HUDEP-2 (cell line): ENCODE results near the gene PSME1.

ENCODE experiments used
- DNase-seq, 76 experiments: peaks; one replicate each; lab custom pipeline; 2025; ENCODE audit not compliant: unreplicated experiment in 76 of 76; lab: John Stamatoyannopoulos, UW

Gene PSME1

DNA sequence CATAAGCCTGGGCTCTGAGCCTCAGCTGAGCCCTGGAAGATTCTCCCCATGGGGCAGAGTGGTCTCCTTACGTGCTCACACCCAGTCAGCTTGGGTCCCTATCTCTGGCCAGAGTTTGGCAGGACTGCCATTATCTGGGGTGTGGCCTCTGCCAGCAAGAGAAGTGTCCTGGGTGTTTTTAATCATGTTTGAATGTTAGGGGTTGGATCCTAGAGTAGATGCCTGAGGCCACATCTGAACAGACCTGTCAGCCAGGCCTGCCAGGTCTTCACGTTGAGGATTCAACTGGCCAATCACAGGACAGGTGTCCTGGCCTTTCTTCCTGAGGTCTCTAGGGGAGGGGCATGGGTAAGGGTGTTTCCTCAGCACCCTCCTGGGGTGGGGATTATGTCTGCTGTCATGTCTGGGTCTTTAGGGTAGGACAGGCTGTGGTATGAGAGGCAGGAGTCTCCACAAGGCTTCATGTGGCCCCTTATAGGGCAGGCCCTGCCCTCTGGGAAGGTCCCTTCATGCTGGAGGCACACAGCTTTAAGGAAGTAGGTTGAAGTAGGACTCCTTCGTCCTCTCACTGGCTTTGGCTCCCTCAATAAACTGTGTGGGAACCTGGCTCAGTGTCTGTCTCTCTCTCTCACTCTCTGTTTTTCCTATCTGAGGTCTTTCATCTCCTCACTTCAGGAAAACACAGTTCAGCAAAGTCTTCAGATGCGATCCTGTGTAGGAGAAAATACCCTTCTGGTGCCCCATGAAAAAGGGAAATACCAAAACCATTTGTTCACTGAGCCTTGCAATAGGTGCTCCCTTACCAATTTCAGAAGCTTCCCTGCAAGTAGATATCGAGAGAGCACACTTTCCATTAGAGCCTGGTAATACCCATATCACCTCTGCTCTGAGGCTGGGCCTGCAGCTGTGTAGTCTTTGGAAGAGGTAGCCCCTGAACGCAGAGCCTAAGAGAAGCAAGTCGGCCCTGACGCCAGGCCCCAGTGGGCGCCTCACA is 12.3 kb upstream of the PSME1 start:
- DNase-seq: peak in 75 of 76 experiments; percentile 40 to 91 (median 72)

DNA sequence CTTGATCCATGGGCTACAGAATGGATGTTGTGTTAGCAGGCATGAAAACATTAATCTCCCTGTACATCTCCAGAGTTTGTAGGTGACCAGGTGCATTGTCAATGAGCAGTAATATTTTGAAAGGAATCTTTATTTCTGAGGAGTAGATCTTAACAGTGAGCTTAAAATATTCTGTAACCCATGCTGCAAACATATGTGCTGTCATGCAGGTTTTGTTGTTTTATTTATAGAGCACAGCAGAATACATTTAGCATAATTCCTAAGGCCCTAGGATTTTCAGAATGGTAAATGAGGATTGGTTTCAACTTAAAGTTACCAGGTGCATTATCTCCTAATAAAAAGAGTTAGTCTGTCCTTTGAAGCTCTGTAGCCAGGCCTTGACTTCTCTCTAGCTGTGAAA is 9.1 kb upstream of the PSME1 start:
- DNase-seq: no peak

DNA sequence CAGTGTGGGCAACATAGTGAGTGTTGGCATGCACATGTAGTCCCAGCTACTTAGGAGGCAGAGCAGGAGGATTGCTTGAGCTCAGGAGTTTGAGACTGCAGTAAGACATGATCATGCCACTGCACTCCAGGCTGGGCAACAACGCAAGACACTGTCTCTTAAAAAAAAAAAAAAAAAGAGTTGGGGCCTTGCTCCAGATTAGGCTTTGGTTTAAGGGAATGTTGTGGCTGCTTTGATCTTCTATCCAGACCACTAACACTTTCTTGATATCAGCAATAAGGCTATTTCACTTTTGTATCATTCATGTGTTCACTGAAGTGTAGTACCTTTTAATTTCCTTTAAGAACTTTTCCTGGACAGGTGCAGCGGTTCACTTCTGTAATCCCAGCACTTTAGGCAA is 8.3 kb upstream of the PSME1 start:
- no peak for DNase-seq

DNA sequence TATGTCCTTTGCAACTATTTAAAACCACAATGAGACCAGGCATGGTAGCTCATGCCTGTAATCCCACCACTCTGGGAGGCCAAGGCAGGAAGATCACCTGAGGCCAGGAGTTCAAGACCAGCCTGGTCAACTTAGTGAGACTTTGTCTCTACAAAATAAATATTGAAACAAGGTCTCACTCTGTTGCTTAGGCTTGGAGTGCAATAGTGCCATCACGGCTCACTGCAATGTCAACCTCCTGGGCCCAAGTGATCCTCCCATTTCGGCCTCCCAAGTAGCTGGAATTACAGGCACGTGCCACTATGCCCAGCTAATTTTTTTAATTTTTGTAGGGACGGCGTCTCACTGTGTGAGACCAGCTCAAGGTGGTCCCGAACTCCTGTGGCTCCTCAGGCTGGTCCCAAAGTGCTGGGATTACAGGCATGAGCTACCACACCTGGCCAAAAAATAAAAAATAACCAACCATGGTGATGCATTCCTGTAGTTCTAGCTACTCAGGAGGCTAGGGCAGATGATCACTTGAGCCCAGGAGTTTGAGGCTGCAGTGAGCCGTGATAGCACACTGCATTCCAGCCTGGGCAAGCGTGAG is 6.5 kb upstream of the PSME1 start:
- DNase-seq: no peak

DNA sequence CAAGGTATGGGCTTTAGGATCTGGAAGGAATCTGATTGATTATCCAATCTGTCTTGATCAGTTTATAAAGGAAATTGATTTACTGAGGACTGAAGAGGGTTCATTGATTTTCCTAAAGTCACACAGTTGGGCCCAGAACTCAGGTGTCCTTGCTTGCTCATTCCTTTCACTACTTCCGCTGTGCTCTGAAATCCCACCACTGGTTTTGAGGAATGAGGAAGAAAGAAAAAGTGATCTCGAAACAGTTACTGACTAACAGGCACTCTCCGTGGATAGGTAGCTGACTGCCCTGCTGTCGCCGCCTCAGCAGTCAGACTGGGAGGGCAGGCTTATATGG is 5.6 kb upstream of the PSME1 start, which contains the start of gene FITM1:
FITM1 (plus strand) TSS at position 280 of the 337 bp plus-strand sequence. CDS start 905 bp downstream, outside the sequence.
- no peak for DNase-seq

DNA sequence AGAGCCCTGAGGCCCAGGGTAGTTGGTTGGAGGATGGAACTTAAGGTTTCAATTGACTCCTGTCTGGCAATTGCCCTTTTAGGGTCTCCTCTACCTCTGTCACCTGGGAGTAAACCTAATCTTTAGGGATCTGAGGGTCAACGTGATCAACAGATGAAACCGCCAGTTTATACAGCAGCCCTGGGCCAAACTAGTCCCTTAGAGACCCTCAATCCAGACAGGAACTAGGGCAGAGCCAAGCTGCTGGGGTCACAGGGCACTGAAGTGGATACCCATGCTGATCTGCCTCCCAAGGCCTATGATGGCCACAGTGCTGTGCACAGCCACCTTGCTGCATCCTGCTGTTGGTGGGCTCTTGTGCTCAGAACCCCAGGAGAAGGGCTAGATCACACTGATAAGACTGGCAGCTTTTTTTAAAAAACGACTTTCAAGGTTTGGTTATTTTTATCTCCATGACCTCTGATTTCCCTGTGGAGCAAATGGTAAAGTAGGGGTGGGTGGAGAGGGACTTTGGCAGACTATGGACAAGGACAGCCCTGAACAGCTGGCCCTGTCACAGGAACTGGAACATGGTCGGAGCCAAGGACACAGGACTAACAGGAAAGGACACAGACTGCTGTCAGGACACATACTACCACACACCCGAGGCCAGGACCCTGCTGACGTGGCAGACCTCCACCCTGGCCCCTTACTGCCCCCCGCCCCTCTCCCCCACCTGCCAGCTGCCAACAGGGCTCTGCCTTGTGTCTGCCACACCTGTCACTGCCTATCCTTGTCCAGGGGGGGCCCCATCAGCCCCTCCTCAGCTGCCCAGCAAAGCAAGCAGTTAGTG is 5.1 kb upstream of the PSME1 start:
- DNase-seq: peak in 1 of 76 experiments; percentile 9

DNA sequence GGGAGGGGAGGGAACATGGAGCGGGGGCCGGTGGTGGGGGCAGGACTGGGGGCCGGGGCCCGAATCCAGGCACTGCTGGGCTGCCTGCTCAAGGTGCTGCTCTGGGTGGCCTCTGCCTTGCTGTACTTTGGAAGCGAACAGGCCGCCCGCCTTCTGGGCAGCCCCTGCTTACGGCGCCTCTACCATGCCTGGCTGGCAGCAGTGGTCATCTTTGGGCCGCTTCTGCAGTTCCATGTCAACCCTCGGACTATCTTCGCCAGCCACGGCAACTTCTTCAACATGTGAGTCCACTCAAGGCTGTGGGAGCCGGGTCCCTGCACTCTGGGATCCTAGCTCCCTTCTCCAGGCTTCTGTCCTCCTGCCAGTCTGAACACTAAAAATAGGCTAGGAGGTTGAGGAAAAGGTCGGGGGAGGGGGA is 4.4 kb upstream of the PSME1 start:
- DNase-seq: no peak

DNA sequence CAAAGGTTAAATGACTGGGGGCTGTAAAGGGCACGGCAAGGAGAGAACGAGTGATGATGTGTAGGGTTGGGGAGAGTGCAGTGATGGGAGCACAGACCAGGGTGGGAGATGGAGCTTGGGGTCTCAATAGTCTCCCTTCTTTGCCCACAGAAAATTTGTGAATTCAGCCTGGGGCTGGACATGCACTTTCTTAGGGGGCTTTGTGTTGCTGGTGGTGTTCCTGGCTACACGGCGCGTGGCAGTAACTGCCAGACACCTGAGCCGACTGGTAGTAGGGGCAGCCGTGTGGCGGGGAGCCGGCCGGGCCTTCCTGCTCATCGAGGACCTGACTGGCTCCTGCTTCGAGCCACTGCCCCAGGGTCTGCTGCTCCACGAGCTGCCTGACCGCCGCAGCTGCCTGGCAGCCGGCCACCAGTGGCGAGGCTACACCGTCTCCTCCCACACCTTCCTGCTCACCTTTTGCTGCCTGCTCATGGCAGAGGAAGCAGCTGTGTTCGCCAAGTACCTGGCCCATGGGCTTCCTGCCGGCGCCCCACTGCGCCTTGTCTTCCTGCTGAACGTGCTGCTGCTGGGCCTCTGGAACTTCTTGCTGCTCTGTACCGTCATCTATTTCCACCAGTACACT is 3.8 kb upstream of the PSME1 start:
- DNase-seq: no peak

DNA sequence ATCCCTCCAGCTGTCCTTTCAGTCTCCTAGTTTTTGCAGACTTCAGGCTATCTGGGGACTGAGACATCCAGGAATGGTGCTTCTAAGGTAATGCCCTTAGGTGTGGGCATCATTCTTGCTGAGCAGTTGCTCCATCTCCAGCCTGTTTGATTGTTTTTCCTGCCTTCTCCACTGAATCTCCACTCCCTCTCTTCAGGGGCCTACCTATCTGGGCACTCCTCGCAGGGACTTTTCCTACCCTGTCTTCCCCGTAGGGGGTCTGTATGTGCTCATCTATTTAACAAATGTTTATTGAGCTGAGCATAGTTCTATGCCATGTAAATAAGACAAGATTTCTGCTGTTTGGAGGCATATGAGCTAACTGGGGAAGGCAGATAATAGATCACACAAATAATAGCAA is 3.0 kb upstream of the PSME1 start:
- DNase-seq: no peak

DNA sequence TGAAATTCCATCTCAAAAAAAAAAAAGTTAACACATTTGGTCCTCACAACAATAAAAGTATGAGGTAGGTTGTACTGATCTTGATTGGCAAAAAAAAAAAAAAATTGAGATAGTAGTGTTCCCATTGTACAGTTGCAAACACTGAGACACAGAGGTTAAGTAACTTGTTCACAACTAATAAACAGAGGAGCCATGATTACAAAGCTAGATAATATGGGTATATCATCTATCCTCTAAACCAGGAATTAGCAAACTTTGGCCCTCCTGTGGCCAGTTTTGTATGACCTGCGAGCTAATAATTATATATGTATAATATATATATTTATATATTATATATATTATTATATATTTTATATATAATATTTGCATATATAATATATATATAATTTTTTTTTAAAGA is 2.3 kb upstream of the PSME1 start:
- DNase-seq: no peak

DNA sequence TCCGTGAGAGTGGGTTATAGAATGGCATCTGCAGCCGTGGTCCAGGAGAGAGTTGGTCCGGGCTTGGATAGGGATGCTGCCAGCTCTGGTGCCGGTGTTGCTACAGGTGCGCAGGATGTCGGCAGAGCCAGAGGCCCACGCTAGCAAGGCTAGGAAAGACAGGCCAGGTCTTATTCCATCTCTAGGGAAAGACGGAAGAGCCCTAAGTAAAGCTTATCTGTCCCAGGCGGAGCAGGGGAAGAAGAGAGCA is 485 bp upstream of the PSME1 start:
- no peak for DNase-seq

DNA sequence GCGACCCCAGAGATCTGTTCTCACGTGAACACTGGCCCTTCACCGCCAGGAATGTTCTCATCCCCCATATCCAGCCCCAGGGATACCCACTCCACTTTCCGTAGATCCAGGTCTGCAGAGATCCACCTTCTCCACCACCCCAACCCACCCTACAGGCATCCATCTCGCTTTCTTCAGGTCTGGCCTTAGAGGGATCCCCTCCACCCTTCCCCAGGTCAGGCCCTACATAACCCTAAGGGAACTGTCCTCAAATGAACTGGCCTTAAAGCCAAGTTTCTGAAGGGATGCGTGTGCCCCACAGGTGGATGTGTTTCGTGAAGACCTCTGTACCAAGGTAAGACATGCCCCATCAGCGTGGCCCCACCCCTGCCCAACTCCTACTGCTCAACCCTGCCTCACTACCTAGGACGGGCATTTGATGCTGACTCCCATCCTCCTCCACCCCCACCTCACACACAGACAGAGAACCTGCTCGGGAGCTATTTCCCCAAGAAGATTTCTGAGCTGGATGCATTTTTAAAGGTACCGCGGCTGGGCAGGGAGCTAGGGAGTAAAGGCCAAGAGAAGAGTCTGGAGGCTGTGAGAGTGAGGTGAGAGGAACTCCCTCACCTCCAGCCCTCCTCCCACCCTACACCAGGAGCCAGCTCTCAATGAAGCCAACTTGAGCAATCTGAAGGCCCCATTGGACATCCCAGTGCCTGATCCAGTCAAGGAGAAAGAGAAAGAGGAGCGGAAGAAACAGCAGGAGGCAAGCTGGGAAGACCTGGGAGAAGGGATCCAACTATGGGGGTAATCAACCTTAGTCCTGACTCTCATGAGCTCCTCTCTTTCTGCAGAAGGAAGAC is 912 bp downstream of the PSME1 start:
- no peak for DNase-seq

DNA sequence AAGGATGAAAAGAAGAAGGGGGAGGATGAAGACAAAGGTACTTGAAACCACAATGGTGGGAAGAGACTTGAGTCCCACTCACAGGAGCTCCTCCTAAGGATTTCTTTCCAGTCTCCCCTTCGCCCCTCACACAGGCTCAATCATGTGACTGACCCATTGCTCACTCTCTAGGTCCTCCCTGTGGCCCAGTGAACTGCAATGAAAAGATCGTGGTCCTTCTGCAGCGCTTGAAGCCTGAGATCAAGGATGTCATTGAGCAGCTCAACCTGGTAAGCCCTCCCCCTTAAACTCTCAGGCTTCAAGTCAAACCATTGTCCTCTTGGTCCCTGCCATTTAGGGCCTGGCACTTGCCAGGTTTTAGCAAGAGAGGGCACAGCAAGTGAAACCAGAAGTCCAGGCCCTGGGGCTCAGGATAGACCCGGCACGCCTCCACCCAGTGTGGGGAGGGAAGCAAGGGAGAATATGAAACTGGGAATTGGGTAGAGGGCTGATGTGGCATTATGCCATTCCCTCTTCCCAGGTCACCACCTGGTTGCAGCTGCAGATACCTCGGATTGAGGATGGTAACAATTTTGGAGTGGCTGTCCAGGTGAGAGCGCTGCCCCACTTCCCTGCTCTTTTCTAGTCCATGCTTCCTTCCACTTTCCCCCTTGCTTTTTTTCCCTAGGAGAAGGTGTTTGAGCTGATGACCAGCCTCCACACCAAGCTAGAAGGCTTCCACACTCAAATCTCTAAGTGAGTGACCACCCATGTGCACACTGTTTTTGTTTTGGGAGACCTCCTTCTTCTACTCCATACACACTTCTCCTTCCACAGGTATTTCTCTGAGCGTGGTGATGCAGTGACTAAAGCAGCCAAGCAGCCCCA is 1.8 kb downstream of the PSME1 start:
- DNase-seq: no peak

DNA sequence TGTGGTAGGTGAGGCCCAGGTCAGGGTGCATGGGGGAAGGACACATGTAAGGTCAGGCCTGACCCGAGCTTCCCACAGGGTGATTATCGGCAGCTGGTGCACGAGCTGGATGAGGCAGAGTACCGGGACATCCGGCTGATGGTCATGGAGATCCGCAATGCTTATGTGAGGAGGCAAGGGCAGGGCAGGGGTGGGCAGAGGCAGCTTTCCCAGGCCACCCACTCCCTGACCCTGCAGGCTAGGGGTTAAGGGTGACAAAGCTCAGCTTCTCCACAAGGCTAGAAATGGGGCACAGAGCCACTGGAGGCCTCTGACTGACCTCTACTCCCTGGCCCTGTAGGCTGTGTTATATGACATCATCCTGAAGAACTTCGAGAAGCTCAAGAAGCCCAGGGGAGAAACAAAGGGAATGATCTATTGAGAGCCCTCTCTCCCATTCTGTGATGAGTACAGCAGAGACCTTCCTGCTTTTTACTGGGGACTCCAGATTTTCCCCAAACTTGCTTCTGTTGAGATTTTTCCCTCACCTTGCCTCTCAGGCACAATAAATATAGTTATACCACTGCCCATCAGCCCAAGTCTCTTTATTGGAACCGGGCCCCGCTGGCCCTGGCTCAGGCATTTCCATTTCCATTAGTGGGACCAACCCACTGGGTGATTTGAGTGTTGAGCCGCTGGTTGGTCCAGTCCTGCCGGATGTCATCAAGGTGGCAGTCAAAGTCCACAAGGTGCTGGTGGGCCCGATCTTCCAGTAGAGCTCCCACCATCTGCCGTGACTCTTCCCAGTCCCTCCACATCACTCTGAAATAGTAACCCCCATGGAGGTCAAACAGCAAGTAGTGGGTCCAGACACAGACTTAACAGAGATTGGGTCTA is 2.6 kb downstream of the PSME1 start:
- DNase-seq: no peak

DNA sequence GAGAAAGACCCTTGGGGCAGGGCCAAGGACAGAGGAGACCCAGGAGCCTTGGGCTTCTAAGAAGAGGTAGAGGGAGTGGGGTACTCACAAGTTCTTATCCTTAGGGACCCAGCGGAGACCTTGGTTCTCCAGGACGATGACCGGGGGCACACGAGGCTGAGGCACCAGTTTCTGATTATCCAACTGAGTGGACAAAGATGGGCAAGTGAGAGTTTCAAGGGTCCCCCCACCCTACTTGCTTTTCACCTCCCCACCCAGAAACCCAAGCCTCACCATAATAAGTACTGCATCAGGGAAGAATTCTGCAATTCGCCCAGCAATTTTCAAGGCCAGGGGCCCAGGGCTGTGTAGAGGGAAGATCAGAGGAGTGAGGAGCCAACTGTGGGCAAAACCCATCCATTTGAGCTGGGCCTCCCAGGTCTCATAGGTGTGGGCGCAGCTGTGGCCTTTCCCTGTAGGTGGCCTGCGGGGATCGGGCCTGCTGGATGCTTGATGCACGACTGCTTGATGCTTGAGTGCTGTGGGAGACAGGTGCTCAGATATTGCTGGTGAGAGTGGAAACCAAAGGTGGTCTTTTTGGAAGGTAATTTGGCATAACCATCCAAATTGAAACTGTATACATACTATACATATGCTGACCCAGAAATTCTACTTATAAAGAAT is 3.4 kb downstream of the PSME1 start:
- DNase-seq: peak in 1 of 76 experiments; percentile 5

DNA sequence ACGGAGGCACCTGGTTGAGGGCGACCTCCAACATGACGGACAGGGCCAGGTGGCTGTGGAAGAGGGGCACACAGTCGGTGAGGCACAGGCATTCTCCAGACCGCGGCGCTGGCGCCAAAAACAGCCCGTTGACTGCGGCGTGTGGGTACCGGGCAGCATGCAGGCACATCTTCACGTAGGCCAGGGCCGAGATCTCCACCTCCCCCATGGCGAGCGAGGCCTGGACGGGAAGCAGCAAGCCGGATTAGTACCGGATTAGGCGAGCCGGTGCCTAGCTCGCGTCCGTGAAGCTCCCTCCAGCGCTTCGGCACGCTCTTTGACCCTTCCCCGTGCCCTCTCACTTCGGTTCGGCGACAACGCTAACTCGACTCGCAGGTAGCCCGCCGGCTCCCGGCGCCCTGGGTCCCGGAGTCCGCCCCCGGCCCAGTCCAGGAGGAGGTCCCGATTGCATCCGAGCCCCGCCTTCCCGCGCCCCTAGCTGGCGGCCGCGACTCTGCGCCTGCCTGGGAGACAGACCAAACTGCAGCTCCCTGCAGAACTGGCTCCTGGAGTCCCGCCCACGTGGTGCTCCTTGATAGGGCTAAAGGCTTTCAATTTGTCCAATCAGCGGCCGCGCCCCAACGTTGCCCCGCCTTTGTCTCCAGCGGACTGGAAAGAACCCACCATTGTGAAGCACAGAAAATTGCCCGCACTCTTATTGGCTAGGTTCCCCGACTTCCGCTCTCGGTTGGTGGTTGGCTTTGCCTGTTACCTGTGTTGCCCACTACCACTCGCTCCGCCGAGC is 5.3 kb downstream of the PSME1 start, which contains the start of gene EMC9:
EMC9 (minus strand) TSS at position 495 of the 784 bp plus-strand sequence; CDS start at position 208, 287 bp downstream.
- DNase-seq: peak; percentile 87 to 100 (median 99)

DNA sequence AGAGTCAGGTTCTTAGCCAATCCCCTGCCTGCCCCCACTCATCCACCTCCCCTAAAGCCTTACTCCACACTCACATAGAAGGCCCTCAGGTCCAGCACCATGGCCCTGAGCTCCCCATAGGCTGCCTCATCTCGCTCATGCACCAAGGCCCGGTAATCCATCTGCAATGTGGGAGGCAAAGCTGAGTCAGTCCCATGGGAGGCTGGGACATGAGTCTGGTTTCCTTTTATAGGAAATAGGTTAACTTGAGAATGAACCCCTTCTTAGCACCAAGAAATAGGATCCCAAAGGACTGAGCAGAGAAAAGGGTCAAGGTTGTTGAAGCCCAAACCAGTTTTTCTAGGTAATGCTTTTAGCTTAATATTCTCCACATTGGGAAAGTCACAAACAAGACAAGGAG is 7.5 kb downstream of the PSME1 start:
- DNase-seq: no peak
